Fibroblast of lung (primary cell): ENCODE measurements around the gene CHRD. TPM values are rescaled to one million over a fixed set of nuclear protein-coding genes. Genes with fewer than 3 reads are reported as not detected.

Experiments used
- DNase-seq, 2 donors: peaks; one replicate each; pipeline versions ENCODE4 v3.0.0 to v3.0.0-alpha.2; 2010; ENCODE audit warnings: low read depth in 2 of 2
- H2AFZ ChIP-seq: 2 replicates; pipeline ENCODE4 v1.5.1; 2012; ENCODE audit warnings: low read length, control low read depth, inconsistent platforms
- H3K27ac ChIP-seq: 2 replicates; pipeline ENCODE4 v1.5.1; 2011; ENCODE audit warnings: low read length, control low read depth; ENCODE audit not compliant: insufficient read depth
- H3K27me3 ChIP-seq: 2 replicates; pipeline ENCODE4 v1.5.1; 2011; ENCODE audit warnings: mild to moderate bottlenecking, low read length; ENCODE audit not compliant: control insufficient read depth, insufficient read depth
- H3K36me3 ChIP-seq: 2 replicates; pipeline ENCODE4 v1.5.1; 2011; ENCODE audit warnings: low read length; ENCODE audit not compliant: control insufficient read depth, insufficient read depth
- H3K4me1 ChIP-seq: 2 replicates; pipeline ENCODE4 v1.5.1; 2011; ENCODE audit warnings: low read length; ENCODE audit not compliant: control insufficient read depth, insufficient read depth; ENCODE audit errors: extremely low read depth
- H3K4me2 ChIP-seq: 2 replicates; pipeline ENCODE4 v1.5.1; 2011; ENCODE audit warnings: low read length, control low read depth; ENCODE audit not compliant: insufficient read depth; ENCODE audit errors: extremely low read depth
- H3K4me3 ChIP-seq, 4 experiments: fragments of 200-600 bp in 1 of 4; sonication (generic) in 1 of 4; replicated peaks in 1 of 4; 2 replicates each; pipeline ENCODE4 v1.5.1; 2011 to 2016; ENCODE audit warnings: low read length in 4 of 4, low read depth in 3 of 4, mild to moderate bottlenecking in 3 of 4, control low read depth in 2 of 4, inconsistent platforms in 1 of 4, mixed read lengths in 1 of 4; ENCODE audit not compliant: insufficient read depth in 1 of 4; ENCODE audit errors: control extremely low read depth in 1 of 4
- H3K79me2 ChIP-seq: 2 replicates; pipeline ENCODE4 v1.5.1; 2012; ENCODE audit warnings: mild to moderate bottlenecking, low read length, inconsistent platforms; ENCODE audit not compliant: control insufficient read depth, insufficient read depth
- H3K9ac ChIP-seq: 2 replicates; pipeline ENCODE4 v1.5.1; 2011; ENCODE audit warnings: mild to moderate bottlenecking, low read length, control low read depth; ENCODE audit not compliant: insufficient read depth
- H3K9me3 ChIP-seq: 2 replicates; pipeline ENCODE4 v1.5.1; 2012; ENCODE audit warnings: low read depth, low read length; ENCODE audit not compliant: control insufficient read depth, insufficient read depth
- H4K20me1 ChIP-seq: 2 replicates; pipeline ENCODE4 v1.5.1; 2011; ENCODE audit warnings: low read length; ENCODE audit not compliant: control insufficient read depth, insufficient read depth; ENCODE audit errors: extremely low read depth
- CTCF ChIP-seq, 2 donors: IDR thresholded peaks in 1 of 2; conservative IDR thresholded peaks in 1 of 2; 1 replicate in 1 of 2; 2 replicates in 1 of 2; pipeline ENCODE4 v1.5.1; 2011 to 2012; ENCODE audit warnings: low read length in 2 of 2, control low read depth in 1 of 2, inconsistent platforms in 1 of 2, low read depth in 1 of 2, mild to moderate bottlenecking in 1 of 2
- EZH2 ChIP-seq: IDR thresholded peaks from 2 replicates; pipeline ENCODE4 v1.5.1; 2012; ENCODE audit warnings: low read length, control low read depth, mild to moderate bottlenecking; ENCODE audit errors: missing control alignments
- polyA plus RNA-seq, 2 donors: library from polyadenylated mRNA; depleted of rRNA in 1 of 2; stranded (reverse) in 1 of 2; unstranded in 1 of 2; fragments of >200 nt; gene quantifications; 2 replicates each; pipeline ENCODE4 v1.2.1, GENCODE V29; 2011 to 2012; ENCODE audit warnings: missing spikeins in 1 of 2
- total RNA-seq: library from RNA; depleted of rRNA; stranded (reverse); fragments of >200 nt; gene quantifications from 2 replicates; pipeline ENCODE4 v1.2.1, GENCODE V29; 2014

Gene CHRD
- total and polyA plus RNA-seq, 2 donors (not counting 1 experiment from before 2014, with no cell fraction given) = 1.3 to 4.8 TPM

GRCh38 chr3:184372911-184373310 is 6.9 kb upstream of the CHRD start:
- no peaks in the 10 kb centered on the region for H3K79me2 ChIP-seq
- peaks cover 7% of the 10 kb centered on the region for H3K27me3 ChIP-seq
- no peak overlapping the region for H3K27ac ChIP-seq
- TF ChIP-seq EZH2 = no peak
- TF ChIP-seq CTCF (conservative IDR thresholded peaks at IDR 0.05 in 1 of 2, IDR thresholded peaks at IDR 0.05 in 1 of 2; ENCODE audit: low read depth in 1 of 2, low read length in 2 of 2) = no peak
- H3K9me3 ChIP-seq = no peaks in the 10 kb centered on the region
- no peak overlapping the region for H3K4me3 ChIP-seq
- H4K20me1 ChIP-seq = no peaks in the 10 kb centered on the region
- H3K4me2 ChIP-seq = no peak overlapping the region
- peaks cover 3% of the 10 kb centered on the region for H3K36me3 ChIP-seq
- no peak for DNase-seq
- peaks cover 4% of the 10 kb centered on the region for H3K4me1 ChIP-seq
- no peak overlapping the region for H3K9ac ChIP-seq
- H2AFZ ChIP-seq = no peak overlapping the region

- Histone ChIP-seq H3K27me3 (peaks cover 12% of the 10 kb centered on the region), H3K36me3 (no peaks in the 10 kb centered on the region), H3K4me3 (no peak overlapping the region), H4K20me1 (no peaks in the 10 kb centered on the region), H3K79me2 (no peaks in the 10 kb centered on the region), H3K4me1 (peaks cover 3% of the 10 kb centered on the region), H3K27ac (no peak overlapping the region), H3K4me2 (no peak overlapping the region), H3K9ac (no peak overlapping the region), H2AFZ (no peak overlapping the region), H3K9me3 (no peaks in the 10 kb centered on the region)
- peak; percentile 46 to 47 for DNase-seq
- TF ChIP-seq CTCF (conservative IDR thresholded peaks at IDR 0.05 in 1 of 2, IDR thresholded peaks at IDR 0.05 in 1 of 2; ENCODE audit: low read depth in 1 of 2, low read length in 2 of 2) = no peak
- TF ChIP-seq EZH2 = no peak
Measured at GRCh38 chr3:184373422-184373821, 6.4 kb upstream of the CHRD start.

GRCh38 chr3:184375747-184376461 is 4.0 kb upstream of the CHRD start:
- Histone ChIP-seq H3K4me2 (no peak overlapping the region), H3K4me1 (no peaks in the 10 kb centered on the region), H3K36me3 (no peaks in the 10 kb centered on the region), H3K9me3 (no peaks in the 10 kb centered on the region), H4K20me1 (no peaks in the 10 kb centered on the region), H3K27me3 (peaks cover 26% of the 10 kb centered on the region), H2AFZ (no peak overlapping the region), H3K4me3 (no peak overlapping the region), H3K79me2 (no peaks in the 10 kb centered on the region), H3K27ac (no peak overlapping the region), H3K9ac (no peak overlapping the region)
- DNase-seq = no peak
- TF ChIP-seq CTCF (conservative IDR thresholded peaks at IDR 0.05 in 1 of 2, IDR thresholded peaks at IDR 0.05 in 1 of 2; ENCODE audit: low read depth in 1 of 2, low read length in 2 of 2) = no peak
- no peak for TF ChIP-seq EZH2
